Lower leg skin (tissue), 3 donors: ENCODE measurements around the gene ASIC2.

Experiments
- CTCF ChIP-seq, 3 donors: fragments of 450-650 bp; IDR thresholded peaks; one replicate each; pipeline ENCODE4 v1.5.1; 2016; ENCODE audit warnings: antibody characterized with exemption in 3 of 3, mild to moderate bottlenecking in 3 of 3, moderate library complexity in 2 of 3
- POLR2A ChIP-seq, 2 donors: fragments of 450-650 bp; IDR thresholded peaks; one replicate each; pipeline ENCODE4 v1.6.1; 2016 to 2017; ENCODE audit warnings: antibody characterized with exemption in 2 of 2, mild to moderate bottlenecking in 1 of 2, moderate library complexity in 1 of 2

GRCh38 chr17:33234233-33234632 lies 58.9 kb downstream of the ASIC2 start:
- no peak for TF ChIP-seq POLR2A (IDR thresholded peaks at IDR 0.05)
- no peak for TF ChIP-seq CTCF (IDR thresholded peaks at IDR 0.05)
